Cardiac muscle cell (in vitro differentiated cells and primary cell): ENCODE measurements around the gene GHR. TPM values are rescaled to one million over a fixed set of nuclear protein-coding genes. Genes with fewer than 3 reads are reported as not detected.

Source experiments
- DNase-seq, 2 donors: peaks; one replicate each; pipeline versions ENCODE4 v3.0.0 to v3.0.0-alpha.2; 2010 to 2017; ENCODE audit warnings: low read depth in 1 of 2, low spot score in 1 of 2
- H3K27ac ChIP-seq: fragments of 200-600 bp; sonication (generic); 2 replicates; pipeline ENCODE4 v1.5.1; 2016
- H3K27me3 ChIP-seq: fragments of 200-600 bp; sonication (generic); 2 replicates; pipeline ENCODE4 v1.6.0; 2016; ENCODE audit warnings: control low read depth
- H3K36me3 ChIP-seq: fragments of 200-600 bp; sonication (generic); 2 replicates; pipeline ENCODE4 v1.5.1; 2016; ENCODE audit warnings: control low read depth
- H3K4me1 ChIP-seq: fragments of 200-600 bp; sonication (generic); 2 replicates; pipeline ENCODE4 v1.8.1; 2017; ENCODE audit warnings: low read depth, mild to moderate bottlenecking, mixed run types
- H3K4me3 ChIP-seq: fragments of 200-600 bp; sonication (generic); 2 replicates; pipeline ENCODE4 v1.5.1; 2016; ENCODE audit warnings: mild to moderate bottlenecking
- H3K9me3 ChIP-seq: fragments of 200-600 bp; sonication (generic); 2 replicates; pipeline ENCODE4 v1.5.1; 2017; ENCODE audit warnings: low read depth, mild to moderate bottlenecking, control low read depth
- polyA plus RNA-seq: library from polyadenylated mRNA; unstranded; fragments of >200 nt; fragmentation: Nextera tagmentation; extraction: Ambion mirVana; gene quantifications from 2 replicates; pipeline ENCODE4 v1.2.1, GENCODE V29; 2016
- total RNA-seq: library from RNA; depleted of rRNA; stranded (reverse); fragments of >200 nt; gene quantifications from 2 replicates; pipeline ENCODE4 v1.2.3, GENCODE V29; 2016
- TF ChIP-seq, protein P1 (sequence below): IDR thresholded peaks from 2 replicates; pipeline ENCODE4 v1.5.1; 2012; ENCODE audit warnings: low read depth, mild to moderate bottlenecking, low read length

Gene GHR
- total and polyA plus RNA-seq, 2 experiments from 2014 or later = 2.9 to 3.9 TPM

GRCh38 chr5:42640835-42641234 lies 217.6 kb downstream of the GHR start:
- Histone ChIP-seq H3K9me3 (no peaks in the 10 kb centered on the region), H3K4me1 (no peaks in the 10 kb centered on the region), H3K27me3 (no peaks in the 10 kb centered on the region), H3K36me3 (no peaks in the 10 kb centered on the region), H3K27ac (no peak overlapping the region), H3K4me3 (no peak overlapping the region)
- DNase-seq = no peak
- TF ChIP-seq, protein P1, sequence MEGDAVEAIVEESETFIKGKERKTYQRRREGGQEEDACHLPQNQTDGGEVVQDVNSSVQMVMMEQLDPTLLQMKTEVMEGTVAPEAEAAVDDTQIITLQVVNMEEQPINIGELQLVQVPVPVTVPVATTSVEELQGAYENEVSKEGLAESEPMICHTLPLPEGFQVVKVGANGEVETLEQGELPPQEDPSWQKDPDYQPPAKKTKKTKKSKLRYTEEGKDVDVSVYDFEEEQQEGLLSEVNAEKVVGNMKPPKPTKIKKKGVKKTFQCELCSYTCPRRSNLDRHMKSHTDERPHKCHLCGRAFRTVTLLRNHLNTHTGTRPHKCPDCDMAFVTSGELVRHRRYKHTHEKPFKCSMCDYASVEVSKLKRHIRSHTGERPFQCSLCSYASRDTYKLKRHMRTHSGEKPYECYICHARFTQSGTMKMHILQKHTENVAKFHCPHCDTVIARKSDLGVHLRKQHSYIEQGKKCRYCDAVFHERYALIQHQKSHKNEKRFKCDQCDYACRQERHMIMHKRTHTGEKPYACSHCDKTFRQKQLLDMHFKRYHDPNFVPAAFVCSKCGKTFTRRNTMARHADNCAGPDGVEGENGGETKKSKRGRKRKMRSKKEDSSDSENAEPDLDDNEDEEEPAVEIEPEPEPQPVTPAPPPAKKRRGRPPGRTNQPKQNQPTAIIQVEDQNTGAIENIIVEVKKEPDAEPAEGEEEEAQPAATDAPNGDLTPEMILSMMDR = no peak

DNA sequence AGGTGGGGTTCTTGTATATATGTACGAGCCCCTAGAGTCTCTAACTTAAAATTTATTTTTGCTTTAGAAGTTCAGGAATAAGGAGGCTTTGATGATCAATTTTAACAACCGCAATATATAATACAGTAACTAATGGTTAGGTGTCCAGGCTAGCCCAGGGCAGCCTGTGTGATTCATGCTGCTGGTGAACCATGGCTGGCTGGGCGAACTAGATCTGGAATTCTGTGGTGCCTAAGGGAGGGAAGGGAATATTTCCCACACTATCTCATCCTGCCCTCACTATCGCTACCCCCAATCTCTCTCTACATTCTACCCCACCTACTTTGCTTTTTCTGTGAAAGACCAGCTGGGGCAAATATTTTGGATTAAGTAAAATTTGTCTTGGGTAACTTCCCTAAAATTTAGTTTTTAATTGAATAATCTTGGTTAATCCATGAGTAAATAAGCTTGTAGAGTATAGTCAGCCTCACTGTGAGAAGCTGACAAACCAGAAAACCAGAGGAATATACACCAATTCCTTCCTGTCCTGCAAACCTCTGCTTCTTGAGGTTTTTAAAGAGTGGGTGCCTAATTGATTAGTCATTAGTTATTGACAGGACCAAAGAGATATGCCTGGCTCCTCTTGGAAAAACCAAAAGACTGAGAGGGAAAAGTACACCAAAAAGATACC lies 218.2 kb downstream of the GHR start:
- TF ChIP-seq, protein P1 = no peak
- DNase-seq = no peak
- H3K27ac ChIP-seq = no peak overlapping the region

GRCh38 chr5:42642006-42642405 lies 218.8 kb downstream of the GHR start:
- H3K27ac ChIP-seq = no peak overlapping the region

More for the DNA sequence above, 218.2 kb downstream of the GHR start:
- Histone ChIP-seq H3K4me3 (no peak overlapping the region), H3K27me3 (no peaks in the 10 kb centered on the region), H3K4me1 (no peaks in the 10 kb centered on the region), H3K9me3 (no peaks in the 10 kb centered on the region), H3K36me3 (no peaks in the 10 kb centered on the region)

DNA sequence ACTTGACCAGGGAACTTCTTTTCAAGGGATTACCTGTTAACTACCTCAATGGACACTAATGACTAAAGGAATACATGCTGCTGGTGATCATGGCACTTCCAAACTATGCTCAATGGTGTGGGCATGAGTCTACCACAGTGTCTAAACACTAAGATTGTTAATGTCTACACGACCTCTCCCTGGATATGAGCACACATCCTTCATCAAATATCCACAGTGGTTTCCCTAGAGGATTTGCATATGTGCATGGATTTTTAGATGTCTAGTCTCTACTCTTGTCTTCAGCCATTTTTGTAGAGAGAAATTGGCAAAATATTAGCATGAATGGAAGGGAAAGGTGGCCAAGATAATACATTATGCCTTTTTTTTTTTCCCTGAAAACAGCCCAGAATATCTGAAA lies 220.1 kb downstream of the GHR start:
- no peak for DNase-seq
- H3K27me3 ChIP-seq = no peaks in the 10 kb centered on the region
- no peak overlapping the region for H3K4me3 ChIP-seq
- H3K27ac ChIP-seq = no peak overlapping the region
- H3K36me3 ChIP-seq = no peaks in the 10 kb centered on the region
- no peaks in the 10 kb centered on the region for H3K9me3 ChIP-seq
- TF ChIP-seq, protein P1 = no peak
- H3K4me1 ChIP-seq = no peaks in the 10 kb centered on the region

More at GRCh38 chr5:42642006-42642405, 218.8 kb downstream of the GHR start:
- TF ChIP-seq, protein P1 = no peak
- no peaks in the 10 kb centered on the region for H3K4me1 ChIP-seq
- H3K27me3 ChIP-seq = no peaks in the 10 kb centered on the region
- H3K36me3 ChIP-seq = no peaks in the 10 kb centered on the region
- DNase-seq = no peak
- H3K9me3 ChIP-seq = no peaks in the 10 kb centered on the region
- H3K4me3 ChIP-seq = no peak overlapping the region

- Histone ChIP-seq H3K36me3 (no peaks in the 10 kb centered on the region), H3K27ac (no peak overlapping the region), H3K27me3 (no peaks in the 10 kb centered on the region), H3K4me1 (peaks cover 7% of the 10 kb centered on the region), H3K4me3 (no peak overlapping the region), H3K9me3 (no peaks in the 10 kb centered on the region)
- TF ChIP-seq, protein P1 = no peak
- DNase-seq = no peak
Observed at GRCh38 chr5:42645138-42645537, 221.9 kb downstream of the GHR start.
